ENCODE data around the gene SCFD2.

DNA sequence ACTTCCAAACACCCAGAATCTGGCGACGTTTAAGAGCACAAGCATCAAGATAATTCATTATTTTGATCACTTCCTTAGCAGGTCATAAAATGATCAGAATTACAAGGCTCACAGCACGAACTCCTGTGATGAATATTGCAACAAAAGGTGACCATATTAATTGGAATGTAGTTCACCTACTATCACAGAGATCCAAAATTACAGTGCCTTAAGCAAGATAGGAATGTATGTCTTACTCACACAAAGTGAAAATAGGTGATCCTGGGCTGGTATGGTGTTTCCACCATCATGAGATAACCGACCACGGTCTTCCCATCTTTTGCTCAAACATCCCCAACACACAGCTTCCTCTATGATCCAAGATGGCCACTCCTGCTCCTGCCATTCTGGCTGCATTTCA is 131.2 kb downstream of the SCFD2 start:
- TF ChIP-seq, protein P1, sequence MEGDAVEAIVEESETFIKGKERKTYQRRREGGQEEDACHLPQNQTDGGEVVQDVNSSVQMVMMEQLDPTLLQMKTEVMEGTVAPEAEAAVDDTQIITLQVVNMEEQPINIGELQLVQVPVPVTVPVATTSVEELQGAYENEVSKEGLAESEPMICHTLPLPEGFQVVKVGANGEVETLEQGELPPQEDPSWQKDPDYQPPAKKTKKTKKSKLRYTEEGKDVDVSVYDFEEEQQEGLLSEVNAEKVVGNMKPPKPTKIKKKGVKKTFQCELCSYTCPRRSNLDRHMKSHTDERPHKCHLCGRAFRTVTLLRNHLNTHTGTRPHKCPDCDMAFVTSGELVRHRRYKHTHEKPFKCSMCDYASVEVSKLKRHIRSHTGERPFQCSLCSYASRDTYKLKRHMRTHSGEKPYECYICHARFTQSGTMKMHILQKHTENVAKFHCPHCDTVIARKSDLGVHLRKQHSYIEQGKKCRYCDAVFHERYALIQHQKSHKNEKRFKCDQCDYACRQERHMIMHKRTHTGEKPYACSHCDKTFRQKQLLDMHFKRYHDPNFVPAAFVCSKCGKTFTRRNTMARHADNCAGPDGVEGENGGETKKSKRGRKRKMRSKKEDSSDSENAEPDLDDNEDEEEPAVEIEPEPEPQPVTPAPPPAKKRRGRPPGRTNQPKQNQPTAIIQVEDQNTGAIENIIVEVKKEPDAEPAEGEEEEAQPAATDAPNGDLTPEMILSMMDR (IDR thresholded peaks at IDR 0.05): no peak
- TF ChIP-seq POLR2A (IDR thresholded peaks at IDR 0.05) (no peak), EP300 (IDR thresholded peaks at IDR 0.05) (no peak)

Measured in ovary (tissue), 3 donors.